DMS153 (cell line): ENCODE measurements around the gene RNF214.
"Not testable (repeated sequence)": the region's sequence is repeated elsewhere in the genome, so short reads cannot be mapped to it uniquely, and the experiment has no call there.

Experiments
- DNase-seq: peaks from one replicate; lab custom pipeline; 2025; lab: John Stamatoyannopoulos, UW

The RNF214 gene

DNA sequence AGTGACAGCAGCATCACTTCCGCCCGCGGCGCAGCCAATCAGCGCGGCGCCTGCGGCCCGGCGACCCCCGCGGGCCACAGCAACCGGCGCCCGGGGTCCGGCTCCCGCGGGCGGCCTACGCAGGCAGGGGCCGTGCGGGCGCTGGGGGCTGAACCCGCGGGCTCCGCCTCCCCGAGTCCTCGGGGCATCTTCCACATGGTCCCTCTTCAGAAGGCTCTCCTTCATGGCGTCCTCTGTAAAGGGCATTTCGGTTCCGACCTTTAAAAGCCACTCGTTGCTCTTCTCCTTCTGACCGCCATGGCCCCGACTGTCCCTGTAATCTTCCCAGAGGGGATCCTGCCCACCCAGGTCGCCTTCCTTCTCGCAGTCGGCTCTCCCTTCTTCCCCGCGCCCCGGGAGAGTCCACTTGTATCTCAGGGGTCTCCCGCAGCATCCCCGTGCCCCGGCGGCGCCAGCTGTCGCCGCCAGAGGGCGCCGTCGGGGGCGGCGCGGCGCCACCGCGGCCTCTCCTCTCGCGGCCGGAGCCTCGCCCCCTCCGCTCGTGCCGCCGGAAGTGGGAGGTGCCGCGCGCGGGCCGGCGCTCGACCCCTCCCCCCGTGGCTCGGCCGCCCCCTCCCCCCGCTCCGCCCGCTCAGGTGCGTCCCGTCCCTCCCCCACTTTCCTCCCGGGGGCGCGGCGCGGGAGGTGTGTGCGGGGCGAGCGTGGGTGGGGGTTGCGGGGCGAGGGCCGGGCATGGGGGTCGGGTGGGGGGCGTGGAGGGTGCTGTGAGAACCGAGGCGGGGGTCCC, at the start of gene RNF214:
Gene RNF214 (plus strand): TSS at position 580 of the 787 bp plus-strand sequence. CDS start 1,602 bp downstream, outside the sequence.
- peak; percentile 61 for DNase-seq

DNA sequence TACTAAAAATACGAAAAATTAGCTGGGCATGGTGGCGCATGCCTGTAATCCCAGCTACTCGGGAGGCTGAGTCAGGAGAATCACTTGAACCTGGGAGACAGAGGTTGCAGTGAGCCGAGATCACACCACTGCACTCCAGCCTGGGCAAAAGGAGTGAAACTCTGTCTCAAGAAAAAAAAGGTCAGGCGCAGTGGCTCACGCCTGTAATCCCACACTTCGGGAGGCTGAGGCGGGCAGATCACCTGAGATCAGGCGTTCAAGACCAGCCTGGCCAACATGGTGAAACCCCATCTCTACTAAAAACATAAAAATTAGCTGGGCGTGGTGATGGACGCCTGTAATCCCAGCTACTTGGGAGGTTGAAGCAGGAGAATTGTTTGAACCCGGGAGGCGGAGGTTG, 49.3 kb upstream of the RNF214 start:
- not testable (repeated sequence) for DNase-seq

DNA sequence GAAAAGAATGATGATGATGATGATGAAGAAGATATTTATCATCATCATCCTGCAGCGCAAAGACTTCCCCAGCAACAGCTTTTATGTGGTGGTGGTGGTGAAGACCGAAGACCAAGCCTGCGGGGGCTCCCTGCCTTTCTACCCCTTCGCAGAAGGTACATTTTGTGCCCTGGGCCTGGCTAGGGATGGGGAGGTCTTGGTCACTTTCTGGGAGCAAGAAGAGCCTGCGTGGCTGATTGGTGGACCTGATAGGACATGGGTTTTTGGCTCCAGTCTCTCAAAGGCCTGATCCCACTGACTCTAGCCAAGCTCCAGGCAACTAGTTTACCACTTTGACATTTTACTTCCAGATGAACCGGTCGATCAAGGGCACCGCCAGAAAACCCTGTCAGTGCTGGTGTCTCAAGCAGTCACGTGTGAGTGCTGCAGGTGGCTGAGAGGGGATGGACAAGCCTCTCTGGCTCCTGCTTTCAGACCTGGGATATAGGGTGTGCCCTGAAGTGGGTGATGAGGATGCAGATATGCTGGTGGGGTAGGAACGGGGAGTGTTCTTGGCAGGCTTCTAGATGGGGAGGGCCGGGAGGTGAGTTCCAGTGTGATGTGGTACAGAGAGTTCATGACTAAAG, 48.6 kb upstream of the RNF214 start:
- no peak for DNase-seq

DNA sequence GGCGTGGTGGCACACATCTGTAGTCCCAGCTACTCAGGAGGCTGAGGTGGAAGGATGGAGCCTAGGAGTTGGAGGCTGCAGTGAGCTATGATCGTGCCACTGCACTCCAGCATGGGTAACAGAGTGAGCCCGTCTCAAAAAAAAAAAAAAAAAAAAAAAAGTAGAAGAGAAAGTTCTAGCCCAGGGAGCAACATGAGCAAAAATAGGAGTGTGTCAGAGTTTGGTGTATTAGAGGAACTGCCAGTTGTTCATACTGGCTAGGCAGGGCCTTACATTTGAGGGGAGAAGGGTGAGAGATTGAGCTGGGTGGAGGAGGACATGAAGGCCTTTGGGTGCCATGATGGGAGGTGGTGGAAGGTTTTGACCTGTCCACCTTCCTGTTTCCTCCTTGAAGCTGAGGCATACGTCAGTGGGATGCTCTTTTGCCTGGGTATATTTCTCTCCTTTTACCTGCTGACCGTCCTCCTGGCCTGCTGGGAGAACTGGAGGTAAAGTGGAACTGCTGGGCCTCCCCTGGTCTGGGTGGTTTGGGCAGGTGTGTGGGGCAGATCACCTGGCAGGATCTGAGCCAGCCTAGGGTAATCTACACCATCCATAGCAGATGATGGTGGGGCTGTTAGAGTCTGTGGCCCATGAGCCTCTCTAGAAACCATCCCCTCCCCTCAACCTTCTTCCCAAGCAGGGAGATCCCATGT, 46.6 kb upstream of the RNF214 start:
- no peak for DNase-seq

DNA sequence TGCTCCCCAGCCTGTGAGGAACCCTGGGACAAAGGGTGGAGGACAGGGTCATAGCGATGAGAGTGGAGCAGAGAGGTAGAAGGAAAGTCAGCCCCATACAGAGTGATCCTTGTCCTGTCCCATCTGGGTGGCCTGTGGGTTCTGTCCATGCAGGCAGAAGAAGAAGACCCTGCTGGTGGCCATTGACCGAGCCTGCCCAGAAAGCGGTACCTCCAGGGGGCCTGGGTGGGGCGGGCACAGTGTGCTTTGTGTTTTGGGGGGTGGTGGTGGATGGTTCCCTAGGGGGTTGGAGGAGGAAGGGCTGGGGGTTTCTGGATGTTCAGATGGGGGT, 46.1 kb upstream of the RNF214 start:
- no peak for DNase-seq

DNA sequence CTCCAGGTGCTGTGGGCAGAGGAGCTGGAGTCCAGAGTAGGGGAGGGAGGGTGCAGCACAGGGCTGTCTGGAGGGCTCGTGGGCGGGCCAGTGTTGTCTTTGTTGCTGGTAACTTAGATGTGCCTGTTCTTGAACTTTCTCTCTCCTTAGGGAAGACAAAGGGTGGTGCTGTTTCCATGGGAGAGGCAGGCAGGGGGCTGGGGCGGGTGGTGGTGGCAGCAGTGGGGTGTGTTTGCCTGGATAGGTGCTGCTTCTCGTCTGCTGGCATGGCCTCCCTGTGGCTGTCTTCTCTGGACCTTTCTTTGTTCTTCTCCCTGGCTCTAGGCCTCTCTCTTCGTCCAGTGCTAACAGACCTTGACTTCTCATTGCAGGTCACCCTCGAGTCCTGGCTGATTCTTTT, 45.5 kb upstream of the RNF214 start:
- DNase-seq = no peak

DNA sequence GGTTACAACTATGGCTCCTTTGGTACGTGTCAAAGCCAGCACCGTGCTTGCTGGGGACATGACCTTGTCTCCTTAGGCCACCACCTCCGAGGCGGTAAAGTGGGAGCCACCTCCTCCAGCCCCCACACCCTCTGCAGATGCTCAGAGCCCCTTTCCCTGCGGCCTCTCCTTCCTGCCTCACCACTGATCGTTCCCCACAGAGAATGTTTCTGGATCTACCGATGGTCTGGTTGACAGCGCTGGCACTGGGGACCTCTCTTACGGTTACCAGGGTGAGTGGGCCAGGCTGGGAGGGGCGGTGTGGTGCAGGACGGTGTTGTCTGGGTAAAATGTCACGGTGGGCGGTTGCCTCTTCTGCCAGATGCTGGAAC, 45.1 kb upstream of the RNF214 start:
- no peak for DNase-seq

DNA sequence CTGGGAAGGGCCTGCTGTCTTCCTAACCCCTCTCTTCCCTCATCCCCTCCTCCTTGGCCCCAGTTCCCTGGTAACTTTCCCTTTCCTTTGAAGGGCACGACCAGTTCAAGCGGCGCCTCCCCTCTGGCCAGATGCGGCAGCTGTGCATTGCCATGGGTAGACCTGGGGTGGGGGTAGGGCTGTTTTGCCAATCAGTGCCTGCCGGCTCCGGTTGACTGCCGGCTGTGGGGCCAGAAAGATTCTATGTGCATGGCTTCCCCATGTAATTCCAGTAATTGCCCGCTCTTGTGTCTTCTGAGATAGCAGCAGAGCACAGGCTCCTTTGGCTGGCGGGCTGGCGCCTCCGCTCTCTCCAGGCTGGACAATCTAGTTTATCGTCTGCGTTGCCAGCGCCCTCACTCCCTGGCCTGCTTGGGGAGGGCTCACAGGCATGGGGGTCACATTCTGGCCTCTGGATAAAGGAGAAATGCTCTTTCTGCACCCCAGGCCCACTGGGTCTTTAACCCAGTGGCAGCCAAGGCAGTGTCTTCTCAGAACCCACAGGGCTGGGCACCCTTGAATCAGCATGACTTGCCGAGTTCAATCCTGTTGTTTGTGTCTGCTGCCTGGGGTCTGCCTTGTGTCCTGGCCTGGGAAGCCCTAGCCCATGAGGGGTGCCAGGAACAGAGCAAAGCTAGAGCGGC, 44.5 kb upstream of the RNF214 start:
- no peak for DNase-seq

DNA sequence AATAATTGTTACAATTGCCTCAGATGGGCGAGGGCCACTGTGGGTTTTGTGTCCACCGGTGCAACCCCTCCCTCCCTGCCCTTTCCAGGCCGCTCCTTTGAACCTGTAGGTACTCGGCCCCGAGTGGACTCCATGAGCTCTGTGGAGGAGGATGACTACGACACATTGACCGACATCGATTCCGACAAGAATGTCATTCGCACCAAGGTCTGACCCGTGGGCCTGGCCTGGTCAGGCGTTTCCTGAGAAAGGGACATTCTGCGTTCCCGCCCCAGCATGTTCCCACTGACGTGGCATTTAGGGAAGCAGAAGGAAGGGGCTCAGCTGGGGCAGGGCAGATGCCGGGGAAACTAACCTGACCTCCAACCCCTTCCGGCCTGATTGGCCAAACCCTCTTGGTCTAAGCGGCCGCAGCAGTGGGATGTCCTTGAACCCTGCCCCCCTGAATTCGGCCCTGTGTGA, 43.8 kb upstream of the RNF214 start:
- DNase-seq = no peak

DNA sequence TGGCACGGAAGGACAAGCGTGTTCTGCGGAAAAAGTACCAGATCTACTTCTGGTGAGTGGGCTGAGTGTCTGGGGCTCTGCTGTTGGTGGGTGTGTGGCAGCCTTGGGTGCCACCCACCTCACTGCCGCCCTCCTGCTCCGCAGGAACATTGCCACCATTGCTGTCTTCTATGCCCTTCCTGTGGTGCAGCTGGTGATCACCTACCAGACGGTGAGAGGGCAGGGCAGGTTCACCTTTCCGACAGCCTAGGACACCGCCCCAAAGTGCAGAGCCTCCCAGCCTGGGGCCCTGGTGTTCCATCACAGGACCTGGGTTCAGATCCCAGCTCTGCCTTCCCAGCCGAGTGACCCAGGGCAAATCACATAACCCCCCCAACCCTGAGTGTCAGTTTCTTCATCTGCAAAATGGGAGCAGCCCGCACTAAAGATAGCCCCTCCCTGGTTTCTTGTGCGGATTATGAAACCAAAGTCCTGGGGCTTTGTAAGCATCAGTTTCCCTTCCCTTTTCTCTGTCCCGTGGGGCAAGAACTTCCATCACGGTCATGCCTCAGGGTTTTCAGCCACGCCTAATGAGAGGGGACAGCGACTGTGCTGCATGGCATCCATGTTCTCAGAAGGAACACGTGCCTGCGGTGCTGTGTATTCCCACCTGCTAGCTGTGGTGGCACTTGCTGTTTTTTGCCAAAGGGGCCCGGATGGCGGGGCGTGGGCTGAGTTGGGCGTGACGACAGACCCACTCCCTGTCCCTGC, 43.1 kb upstream of the RNF214 start:
- DNase-seq = no peak

DNA sequence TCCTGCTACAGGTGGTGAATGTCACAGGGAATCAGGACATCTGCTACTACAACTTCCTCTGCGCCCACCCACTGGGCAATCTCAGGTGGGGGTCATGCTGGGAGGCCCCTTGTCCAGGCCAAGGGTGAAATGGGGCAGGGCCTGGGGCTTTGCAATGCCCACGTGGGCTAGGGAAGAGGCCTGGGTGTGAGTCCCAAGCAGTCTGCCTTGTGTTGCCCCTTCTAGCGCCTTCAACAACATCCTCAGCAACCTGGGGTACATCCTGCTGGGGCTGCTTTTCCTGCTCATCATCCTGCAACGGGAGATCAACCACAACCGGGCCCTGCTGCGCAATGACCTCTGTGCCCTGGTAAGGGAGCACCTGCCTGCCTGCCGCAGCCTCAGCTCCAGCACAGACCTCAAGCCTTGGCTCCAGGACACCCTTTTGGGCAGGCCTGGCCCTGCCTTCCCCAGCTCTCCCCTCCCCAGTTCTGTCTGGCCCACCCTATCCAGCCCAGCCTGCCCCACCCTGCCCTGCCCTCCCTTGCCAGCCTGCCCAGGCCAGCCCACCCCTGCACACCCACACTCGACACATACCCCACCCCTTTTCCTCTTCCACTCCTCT, 42.4 kb upstream of the RNF214 start:
- no peak for DNase-seq

DNA sequence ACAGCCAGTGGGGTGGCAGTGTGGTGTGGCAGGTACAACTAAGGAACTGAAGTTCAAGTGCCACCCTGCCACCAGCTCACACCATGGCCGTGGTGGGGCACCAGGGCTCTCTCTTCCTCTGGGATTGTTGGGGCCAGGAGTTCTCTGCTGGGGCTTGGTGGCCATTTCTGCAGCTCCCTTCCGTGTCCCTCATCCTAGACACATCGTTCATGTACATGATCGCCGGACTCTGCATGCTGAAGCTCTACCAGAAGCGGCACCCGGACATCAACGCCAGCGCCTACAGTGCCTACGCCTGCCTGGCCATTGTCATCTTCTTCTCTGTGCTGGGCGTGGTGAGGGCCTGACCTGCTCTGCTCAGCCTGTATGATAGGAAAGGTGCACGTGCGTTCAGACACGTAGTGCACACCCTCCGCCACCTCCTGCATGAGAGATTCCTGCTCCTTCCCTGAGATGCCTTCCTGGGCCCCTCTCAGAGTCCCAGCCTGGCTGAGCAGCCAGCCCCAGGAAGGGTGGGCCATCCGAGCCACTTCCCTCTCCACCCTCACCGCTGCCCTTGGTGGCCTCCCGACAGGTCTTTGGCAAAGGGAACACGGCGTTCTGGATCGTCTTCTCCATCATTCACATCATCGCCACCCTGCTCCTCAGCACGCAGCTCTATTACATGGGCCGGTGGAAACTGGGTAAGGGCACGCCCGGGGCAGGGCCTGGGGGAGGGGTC, 40.6 kb upstream of the RNF214 start:
- DNase-seq = no peak

DNA sequence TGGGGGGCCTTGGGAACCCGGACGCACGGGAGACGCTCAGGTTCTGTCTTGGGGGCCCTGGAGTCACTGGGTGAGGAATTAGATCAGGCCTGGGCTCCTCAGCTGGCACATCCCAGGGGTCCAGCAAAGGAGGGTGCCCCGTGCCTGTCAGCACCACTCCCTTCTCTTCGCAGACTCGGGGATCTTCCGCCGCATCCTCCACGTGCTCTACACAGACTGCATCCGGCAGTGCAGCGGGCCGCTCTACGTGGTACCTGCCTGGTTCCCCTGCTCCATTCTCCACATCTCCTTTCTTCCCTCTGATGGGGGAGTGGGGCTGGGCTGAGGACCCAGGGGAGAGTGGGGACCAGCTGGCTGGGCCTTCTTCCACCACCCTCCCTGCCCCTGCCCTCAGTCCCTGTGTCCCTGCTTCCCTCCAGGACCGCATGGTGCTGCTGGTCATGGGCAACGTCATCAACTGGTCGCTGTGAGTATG, 40.0 kb upstream of the RNF214 start:
- no peak for DNase-seq

DNA sequence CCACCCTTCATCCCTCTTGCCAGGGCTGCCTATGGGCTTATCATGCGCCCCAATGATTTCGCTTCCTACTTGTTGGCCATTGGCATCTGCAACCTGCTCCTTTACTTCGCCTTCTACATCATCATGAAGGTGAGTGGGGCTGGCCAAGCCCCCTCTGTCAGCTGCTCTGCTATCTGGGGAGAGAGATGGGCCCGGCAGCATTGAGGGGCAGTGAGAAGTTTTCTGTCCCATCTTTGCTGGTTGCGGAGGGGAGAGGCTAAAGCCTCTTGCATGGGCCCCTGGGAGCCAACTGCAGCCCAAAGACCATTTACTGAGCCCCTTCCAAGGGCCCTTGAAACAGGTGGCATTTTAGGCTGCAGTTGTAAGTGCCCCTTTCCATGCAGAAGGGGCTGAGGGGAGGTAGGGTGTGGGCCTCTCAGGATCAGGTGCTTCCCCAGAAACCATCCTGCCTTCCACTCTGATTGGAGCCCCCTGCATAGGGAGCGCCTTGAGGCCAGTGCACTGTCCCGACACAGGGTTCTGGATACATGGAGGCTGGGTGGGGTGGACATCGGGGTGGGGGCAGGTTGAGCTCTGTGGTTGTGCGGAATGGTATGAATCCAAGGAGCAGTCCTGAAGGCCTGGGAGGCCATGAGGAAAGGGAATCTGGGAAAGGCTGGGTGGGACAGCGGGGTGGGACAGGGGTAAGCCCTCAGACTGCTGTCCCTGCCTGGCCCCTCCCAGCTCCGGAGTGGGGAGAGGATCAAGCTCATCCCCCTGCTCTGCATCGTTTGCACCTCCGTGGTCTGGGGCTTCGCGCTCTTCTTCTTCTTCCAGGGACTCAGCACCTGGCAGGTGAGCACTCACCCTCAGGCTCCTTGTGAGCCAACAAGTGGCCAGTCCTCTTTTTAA, 39.1 kb upstream of the RNF214 start:
- no peak for DNase-seq

DNA sequence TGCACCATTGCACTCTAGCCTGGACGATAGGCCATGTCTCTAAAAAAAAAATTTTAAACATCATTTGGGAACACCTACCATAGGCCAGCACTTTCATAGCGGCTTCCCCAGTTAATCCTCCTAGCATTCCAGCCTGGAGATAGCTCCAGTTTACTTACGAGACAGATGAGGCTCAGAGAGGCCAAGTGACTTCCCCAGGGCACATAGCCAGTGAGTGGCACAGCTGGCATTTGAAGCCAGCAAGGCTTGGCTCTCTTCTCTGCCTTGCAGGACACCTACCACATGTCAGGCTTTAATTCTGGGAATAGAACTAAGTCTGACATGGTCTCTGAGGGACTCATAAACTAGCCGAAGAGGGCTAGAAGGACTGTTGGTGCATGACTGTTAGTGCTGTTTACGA, 38.2 kb upstream of the RNF214 start:
- DNase-seq = no peak

DNA sequence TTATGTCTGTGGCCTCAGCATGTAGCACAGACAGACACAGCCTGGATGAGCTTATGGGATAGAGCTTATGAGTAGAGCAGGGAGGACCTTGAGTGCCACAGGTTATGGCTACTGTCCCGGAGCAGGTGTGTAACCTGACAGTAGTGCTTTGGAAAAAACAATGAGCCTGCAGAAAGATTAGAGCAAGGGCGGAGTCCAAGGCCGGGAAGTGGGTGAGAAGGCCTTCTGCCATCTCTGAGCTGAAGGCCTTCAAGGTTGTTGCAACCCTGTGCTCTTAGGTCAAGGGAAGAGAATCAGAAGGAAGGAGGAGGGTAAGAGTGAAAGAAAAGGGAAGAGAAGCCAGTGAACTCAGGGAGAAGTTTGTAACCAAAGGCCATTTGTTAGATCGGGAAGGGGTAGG, 37.2 kb upstream of the RNF214 start:
- no peak for DNase-seq

DNA sequence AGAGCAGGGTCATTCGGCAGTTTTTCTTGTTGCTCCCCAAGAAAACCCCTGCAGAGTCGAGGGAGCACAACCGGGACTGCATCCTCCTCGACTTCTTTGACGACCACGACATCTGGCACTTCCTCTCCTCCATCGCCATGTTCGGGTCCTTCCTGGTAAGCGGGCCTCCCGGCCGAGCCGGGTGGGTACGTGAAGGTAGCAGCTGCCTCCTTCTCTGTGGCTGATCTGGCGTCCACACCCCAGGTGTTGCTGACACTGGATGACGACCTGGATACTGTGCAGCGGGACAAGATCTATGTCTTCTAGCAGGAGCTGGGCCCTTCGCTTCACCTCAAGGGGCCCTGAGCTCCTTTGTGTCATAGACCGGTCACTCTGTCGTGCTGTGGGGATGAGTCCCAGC, 36.7 kb upstream of the RNF214 start:
- no peak for DNase-seq

DNA sequence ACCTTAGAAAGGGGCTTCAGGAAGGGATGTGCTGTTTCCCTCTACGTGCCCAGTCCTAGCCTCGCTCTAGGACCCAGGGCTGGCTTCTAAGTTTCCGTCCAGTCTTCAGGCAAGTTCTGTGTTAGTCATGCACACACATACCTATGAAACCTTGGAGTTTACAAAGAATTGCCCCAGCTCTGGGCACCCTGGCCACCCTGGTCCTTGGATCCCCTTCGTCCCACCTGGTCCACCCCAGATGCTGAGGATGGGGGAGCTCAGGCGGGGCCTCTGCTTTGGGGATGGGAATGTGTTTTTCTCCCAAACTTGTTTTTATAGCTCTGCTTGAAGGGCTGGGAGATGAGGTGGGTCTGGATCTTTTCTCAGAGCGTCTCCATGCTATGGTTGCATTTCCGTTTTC, 35.5 kb upstream of the RNF214 start:
- no peak for DNase-seq
